Fibroblast of skin of left quadriceps (primary cell): ENCODE data around the gene C4BPA.

Experiments
- DNase-seq, 2 experiments: peaks; one replicate each; pipeline ENCODE4 v3.0.0-alpha.2; 2013; ENCODE audit warnings: low read depth in 2 of 2

Gene C4BPA

DNA sequence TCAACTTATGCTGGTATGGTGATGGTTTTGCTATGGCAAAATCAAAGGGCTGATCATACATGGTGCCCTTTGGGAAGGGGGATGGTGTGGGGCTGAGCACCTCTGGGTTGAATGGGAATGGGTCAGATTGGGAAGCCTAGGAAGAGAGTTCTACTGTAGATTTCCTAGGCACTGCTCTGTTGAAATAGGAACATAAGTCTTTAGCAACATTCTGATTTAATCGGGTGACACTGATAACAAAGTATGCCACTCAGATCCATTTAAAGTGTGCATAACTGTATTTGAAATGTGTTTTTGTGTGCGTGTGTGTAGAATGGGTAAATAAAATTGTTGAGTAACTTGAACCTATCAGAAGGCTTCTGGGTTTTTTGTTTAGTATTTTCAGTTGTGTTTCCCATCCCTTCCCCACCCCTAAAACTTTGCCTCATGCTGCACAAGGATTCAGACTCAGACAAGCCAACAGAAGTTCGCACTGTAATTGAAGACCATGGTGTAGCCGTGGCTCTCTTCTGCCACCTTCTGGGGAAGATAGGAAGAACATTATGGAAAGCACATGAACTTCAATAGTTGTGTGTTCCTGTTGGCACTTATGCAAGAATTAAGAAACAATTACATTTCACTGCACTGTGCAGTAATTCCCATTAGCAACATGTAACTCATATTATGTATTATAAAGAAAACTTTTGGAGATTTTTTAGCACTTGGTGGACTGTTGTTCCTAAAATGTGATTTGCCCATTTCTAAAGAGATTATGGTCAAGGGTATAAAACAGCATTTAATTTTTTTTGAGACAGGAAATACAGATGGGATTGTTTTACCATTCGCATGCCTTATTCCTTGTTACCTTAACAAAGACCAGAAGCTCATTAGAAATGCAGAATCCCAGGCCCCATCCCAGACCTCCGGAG lies 26.3 kb upstream of the C4BPA start:
- DNase-seq = peak; percentile 50 to 59

DNA sequence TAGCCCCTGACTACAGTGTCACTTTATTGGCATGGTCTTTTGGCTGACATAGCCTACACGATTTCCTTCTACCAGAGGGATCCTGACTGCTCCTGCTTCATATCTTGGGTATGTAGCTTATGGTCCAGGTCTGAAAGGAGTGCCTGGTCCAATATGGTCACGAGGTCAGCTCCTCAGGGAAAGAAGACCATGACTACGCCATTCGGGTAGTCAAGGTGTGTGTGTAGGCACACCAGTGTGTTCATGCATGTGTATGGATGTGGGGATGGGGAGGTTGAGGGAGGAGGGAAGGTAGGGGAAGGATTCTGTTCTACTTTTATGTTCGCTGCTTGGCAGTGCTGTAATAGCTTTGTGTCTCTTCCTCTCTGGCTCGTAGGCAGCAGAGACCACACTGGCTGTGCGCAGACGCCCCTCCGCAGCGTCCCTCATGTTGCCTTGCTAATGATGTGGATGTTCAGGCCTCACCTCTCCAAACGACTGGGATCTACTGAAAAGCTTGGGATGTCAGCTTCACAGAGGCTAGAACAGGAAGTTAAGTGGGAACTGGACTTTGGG lies 25.4 kb upstream of the C4BPA start:
- DNase-seq = no peak

DNA sequence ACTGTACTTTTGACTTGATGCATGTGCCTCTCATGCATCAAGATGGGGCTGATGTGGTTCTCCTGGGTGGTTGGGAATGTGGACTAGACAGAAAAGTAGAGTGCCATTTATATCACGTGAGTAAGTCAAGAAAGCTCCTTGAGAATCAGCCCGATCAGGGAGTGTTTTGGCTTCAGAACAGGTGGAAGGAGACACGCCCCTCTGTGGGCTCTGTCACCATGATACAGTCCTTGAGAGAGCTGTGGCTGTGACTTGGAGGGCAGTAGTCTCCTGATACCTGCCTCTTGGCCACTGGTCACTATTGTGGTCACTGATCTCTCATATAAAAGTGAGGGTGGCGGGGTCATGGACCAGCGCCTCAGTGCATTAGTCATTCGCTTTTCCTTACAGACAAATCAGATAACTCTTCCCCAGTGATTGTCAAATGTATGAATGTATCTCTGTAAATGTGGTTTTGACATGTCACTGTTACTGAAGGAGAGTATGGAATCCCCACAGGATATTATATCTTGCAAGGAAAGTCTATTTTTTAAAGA lies 24.3 kb upstream of the C4BPA start:
- DNase-seq = no peak

DNA sequence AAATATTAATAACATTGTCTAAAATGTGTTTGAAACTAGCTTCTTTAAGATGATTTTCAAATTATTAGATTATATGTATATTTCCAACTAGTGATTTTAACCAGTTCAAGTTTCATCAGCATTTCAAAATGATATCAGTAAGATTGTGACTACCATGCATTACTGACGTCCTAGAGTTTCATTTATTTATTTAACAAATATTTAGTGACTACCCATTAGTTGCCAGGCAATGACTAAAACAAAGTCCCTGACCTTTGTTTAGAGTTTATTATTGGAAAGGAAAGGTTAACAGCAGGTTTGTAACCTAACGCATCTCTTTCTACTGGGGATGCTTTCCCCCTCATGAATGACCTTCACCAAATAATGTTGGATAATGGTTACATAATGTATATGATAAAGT lies 22.9 kb upstream of the C4BPA start:
- no peak for DNase-seq

DNA sequence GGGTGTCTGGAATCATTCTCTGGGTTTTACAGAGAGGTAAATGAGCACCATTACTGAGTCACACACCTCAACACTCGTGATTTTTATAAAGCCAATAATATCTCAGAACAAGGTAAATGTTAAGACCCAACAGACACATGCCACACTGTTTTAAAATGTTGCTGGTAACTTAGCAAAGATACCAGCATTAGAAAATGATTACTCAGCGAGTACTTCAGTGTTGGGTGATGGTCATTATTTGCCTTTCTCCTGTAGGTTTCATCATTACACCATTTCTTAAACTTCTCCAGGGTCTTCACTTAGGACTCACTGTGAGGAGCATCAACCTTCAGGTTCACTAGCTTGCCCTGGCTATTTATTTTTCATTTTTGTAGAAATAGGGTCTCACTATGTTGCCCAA lies 22.2 kb upstream of the C4BPA start:
- no peak for DNase-seq

DNA sequence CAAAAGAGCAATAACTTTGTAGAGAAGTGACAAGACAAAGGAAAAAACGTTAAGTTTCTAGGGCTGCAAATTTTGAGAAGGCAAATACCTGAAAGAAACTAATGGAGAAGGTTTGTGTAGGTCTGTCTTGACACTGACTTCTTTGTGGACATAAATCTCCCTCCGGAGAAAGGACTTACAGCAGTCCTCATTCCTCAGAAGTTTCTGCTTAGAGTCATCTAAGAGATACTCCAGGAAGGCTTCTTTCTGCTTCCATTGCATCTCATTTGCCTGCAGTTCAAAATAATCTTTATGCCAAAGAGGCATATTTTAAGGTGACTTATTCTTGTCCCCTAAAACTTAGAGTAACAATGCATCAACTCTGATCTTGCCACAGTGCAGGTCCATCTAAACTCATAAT lies 19.8 kb upstream of the C4BPA start:
- no peak for DNase-seq

DNA sequence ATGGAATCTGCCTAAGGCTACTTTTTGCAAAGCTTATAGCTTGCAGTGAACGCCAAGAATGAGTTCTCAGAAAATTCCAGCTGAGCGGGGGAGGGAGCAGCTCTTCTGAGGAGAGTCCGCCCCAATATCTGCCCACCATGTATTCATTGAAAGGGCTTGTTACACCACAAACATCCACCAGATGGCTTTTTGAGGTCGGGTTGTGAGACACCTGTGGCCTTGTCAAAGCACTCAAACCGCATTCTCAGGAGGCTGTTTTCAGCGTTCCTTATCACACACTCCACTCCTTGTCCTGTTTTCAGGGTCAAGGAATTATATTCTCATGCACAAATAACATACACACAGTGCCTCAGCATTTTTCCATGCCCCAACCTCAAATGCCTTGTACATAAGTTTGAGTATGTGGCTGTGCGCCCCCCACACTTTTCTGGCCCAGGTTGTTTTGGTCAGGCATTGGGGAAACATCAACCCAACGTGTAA lies 19.3 kb upstream of the C4BPA start:
- DNase-seq = peak; percentile 10 to 20

DNA sequence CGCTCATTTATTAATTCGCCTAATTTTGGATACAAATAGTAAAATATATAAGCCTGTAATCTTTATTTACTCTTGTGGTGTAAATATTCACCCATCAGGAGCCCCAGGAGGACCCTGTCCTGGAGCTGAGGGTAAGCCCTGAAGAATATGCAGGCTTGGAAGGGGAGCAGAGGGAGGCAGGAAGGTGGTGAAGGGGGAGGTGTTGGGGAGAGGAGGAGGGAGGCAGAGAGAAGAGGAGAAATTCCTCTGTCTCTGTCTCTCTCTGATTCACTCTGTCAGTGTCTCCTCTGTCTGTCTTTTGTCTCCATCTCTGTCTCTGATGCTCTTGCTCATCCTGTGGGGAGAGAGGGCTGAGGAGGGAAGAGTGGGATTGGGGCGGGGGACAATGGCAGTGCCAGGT lies 18.1 kb upstream of the C4BPA start:
- DNase-seq = no peak

DNA sequence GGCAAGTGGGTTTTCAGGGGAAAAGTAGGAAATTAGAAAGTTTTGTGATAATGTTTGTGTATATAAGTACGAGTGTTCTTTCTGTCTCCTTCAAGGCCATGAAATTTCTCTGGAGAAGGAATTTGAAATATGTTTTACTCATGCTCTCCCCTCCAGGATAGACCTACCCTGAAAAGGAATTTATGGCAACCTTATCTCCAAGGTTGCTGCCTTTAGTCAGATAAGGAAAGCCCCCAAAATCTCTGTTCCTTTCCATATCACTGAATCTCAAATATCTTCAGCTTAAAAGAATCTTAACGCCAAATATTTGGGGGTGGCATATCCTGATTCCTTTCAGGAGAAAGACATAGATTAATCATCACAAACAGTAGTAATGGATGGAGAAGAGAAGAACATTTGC lies 15.9 kb upstream of the C4BPA start:
- no peak for DNase-seq

DNA sequence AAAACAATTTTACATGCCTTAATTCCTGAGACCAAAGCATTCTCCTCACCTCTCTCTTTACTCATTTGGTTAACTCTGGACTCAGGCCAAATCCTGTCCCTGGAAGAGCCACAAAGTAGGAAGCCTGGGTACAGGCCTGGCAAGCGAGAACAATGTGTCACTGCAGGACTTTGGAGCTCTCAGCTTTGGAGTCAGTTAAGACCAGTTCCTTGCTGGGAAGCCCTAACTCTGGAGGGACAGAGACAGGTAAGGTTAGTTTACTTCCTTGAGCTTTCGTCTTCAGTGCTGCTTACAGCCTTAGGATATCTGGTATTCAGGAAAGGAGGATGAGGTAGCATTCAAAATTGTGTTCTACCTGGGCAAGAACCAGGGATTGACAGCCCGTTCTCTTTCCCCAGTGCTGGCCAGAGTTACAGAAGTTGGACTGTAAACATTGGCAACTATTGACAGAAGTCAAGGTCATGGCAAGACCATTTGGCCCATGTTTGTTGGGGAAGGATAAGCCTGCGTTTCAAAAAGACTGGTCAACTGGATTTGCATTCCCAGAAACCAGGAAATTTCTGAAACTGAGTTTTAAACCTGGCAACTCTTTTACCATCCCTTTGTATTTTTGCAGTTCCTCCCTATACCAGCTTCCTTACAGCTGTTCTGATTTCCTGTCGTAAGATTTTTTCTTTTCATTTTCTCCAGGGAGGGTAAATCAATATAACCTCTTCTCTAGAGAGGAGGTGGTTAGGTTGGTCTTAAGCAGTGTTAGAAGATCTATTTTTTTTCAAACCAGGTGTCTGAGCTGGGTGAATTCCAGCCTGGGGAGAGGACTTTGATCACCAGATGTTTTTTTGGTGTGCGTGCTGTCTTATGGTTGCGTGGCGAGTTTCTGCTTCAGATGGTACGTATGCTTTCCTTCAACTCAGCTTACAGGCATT lies 15.1 kb upstream of the C4BPA start, which contains the start of gene C4BPB:
TSS of gene C4BPB (plus strand) at position 160 of the 926 bp plus-strand sequence. CDS start at position 832, 672 bp downstream.
- DNase-seq = peak in 1 of 2 experiments; percentile 5

DNA sequence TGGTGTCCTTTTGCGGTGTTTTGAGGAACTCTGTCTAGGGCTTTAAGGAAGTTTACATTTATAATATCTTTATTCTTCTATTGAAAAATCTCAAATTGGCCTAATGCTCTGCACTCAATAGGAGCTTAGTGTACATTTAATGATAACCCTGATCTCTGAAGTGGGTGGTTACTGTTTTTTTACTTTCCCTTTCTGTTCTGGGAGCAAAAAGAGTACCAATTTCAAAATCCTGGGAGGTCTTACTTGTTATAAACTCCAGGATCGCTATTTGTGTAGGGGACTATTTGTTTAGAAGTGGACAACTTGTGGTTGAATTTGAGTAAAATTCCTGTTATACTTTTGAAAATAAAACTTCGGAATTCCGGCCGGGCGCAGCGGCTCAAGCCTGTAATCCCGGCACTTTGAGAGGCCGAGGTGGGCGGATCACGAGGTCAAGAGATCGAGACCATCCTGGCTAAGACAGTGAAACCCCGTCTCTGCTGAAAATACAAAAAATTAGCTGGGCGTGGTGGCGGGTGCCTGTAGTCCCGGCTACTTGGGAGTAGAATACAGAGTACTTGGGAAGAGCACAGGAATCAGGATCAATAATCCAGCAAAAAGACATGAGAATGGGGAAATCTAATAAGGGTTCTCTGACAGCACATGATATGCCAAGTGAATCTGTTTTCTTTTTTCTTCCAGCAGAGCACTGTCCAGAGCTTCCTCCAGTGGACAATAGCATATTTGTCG lies 14.2 kb upstream of the C4BPA start:
- DNase-seq = no peak

DNA sequence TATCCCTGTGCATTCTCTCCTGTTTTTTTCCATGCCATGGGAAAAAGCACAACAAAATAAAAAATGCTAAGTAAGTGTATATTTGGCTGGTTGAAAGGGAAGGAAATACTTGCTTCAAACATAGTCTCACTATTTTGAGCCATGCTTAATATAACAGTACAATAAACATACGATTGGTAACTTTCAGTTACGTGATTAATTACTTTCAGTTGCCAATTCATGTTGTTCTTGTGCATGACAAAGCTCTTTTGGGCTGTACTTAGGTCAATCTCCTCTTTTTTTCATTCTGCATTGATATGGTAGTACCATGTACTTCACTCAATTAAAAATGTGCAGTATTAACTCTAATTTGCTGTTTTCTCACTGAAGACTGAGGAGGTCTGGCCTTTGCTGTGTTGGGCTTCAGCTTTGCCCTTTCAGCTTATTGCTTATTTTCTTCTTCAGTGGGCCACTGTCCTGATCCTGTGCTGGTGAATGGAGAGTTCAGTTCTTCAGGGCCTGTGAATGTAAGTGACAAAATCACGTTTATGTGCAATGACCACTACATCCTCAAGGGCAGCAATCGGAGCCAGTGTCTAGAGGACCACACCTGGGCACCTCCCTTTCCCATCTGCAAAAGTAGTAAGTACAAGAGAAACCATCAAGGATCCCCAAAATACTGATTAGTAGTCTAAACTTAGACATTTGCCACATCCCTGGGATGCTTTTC lies 12.7 kb upstream of the C4BPA start:
- DNase-seq = no peak

DNA sequence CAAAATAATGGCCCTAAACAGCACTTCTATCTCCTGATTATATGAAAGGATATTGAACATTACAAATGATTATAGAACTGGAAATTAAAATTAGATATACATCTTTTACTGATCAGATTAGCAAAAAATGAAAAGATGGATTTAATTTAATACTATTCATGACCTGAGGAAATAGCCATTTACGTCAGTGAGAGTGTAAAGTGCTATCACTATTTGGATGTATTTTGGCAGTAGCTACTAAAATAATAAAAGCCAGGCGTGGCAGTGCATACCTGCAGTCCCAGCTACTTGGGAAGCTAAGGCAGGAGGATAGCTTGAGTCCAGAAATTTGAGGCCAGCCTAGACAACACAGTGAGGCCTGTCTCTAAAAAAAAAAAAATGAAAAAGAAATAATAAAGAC lies 10.1 kb upstream of the C4BPA start:
- no peak for DNase-seq

DNA sequence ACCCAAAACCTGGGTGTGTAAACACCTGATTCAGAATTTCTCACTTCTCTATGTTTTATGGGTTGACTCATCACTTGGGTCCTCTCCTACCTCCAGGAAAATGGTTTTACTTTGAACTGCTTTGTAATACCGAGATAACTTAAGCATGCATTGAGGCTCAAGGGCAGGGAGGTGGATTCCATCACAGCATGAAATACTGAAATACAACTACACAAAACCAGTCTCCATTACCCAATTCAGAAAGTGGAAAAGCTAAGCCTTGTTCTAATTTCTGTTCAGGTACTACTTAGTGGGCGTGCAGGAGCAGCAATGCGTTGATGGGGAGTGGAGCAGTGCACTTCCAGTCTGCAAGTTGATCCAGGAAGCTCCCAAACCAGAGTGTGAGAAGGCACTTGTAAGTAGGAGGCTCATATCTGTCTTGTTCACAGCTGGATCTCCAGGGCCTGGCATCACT lies 6.1 kb upstream of the C4BPA start:
- no peak for DNase-seq

DNA sequence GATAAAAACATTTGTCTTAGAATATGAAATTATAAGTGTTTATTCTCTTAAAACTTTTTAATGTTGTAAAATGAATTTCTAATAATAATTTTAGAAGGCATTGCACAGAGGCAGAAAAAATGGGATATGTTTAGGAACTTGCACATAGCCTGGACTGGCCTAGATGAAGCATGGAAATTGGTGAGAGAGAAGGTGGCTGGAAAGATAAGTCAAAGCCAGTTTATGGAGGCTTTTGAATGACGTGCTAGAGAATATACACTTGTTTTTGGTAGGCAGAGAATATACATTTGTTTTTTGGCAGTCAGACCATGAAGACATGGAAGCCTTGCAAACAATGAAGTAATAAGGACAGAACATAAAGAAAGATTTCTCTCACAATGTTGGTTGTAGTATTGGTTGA lies 2.3 kb upstream of the C4BPA start:
- DNase-seq = no peak

DNA sequence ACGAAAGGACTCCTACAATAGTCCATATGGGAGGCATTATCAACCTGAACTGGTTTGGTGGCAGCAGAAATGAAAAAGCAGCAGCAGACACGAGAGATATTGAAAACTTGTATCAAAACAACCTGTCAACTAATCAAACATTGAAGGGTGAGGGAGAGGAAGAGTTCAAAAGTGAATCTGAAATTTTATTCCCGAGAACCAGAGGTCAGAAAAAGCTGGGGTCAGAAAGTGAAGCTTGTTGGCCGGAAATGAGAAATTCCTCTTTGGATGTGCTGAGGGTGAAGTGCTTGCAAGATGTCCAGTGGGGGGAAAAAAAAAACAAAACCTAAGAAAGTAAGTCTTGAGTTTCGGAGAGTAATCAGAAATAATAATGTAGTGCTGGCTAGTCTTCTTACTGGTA lies 1.9 kb upstream of the C4BPA start:
- no peak for DNase-seq

DNA sequence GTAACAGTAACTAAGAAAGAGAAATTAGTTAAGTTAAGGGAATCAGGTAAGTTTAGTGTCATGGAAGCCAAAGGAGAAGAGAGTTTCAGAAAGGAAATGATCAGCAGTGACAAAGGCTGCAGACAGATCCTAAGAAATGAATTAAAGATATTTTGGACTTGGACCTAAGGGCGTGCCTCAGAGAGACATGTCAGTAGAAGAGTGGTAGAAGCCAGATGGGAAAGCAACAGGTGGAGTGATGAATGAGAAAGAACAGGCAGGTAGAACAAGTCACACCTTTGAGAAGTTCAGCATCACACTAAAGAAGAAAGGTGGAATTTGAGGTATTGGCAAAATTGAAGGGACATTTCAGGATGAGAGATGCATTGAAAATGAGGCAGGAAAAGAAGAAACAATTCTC lies 1.4 kb upstream of the C4BPA start:
- no peak for DNase-seq

DNA sequence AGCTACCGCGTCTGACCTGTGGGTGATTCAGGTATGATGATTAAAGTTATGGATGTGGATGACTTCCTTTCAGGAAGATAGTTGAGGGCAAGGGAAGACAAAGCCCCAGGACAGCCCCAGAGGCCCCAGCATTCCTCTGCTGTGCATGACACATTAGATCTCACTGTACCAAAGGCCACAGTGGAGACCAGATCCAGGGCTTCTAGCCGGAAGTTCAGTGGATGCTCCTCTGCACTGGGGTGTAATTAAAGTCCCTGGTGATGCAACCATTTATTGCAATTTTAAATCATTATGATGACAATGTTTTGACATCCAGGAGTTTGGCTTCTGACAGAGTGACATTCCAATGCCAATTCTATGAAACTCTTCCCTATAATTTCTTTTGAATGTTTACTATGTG lies 5.0 kb downstream of the C4BPA start:
- no peak for DNase-seq

DNA sequence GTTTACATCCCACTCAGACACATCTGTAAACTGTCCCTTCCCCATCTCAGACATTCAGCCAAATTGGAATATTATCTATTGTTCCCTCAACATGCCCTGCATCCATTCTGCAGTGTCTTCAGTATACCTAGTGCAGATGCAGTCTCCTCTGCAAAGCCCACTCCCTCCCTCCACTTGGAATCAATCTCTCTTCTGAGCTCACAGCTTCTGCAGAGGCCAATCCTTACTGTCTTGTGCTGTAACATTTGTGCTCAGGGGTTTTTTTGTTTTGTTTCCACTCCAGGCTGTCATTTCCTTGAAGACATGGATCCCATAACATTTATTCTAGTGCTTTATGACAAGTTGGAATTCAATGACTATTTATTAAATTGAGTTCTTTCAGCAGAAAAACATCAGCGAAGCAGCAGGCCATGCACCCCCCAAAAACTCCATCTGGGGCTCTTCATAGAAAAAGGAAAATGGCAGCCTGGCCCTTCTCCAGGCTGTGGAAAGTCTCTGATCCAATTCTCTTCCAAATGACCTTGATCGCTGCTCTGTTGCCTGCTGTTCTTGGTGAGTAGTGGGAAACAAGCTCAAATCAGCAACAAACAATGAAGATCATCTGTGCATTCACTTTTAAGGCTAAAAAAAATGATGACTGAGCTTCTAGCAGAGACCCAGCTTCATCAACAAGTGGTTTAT lies 8.7 kb downstream of the C4BPA start:
- DNase-seq = no peak

DNA sequence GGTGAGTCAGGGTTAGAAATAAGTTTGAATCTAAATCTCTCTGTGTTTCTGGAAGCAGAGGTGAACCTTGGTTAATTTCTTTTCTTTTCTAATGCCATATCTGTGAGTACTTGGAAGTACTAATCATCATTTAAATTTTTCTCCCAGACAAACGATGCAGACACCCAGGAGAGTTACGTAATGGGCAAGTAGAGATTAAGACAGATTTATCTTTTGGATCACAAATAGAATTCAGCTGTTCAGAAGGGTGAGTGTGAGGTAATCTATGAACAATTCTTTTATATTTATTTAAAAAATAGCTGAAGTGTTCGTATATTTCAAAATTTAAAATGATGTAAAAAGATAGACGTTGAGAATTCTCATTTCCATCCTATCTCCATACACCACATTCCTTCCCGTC lies 11.2 kb downstream of the C4BPA start:
- peak; percentile 5 to 12 for DNase-seq
